NCI-H526 (cell line): ENCODE measurements around the gene ZNF512B.
"Not testable (repeated sequence)": the region's sequence is repeated elsewhere in the genome, so short reads cannot be mapped to it uniquely, and the experiment has no call there.

Experiments
- DNase-seq, 2 experiments: peaks; one replicate each; lab custom pipeline; 2025; lab: John Stamatoyannopoulos, UW

ZNF512B gene

DNA sequence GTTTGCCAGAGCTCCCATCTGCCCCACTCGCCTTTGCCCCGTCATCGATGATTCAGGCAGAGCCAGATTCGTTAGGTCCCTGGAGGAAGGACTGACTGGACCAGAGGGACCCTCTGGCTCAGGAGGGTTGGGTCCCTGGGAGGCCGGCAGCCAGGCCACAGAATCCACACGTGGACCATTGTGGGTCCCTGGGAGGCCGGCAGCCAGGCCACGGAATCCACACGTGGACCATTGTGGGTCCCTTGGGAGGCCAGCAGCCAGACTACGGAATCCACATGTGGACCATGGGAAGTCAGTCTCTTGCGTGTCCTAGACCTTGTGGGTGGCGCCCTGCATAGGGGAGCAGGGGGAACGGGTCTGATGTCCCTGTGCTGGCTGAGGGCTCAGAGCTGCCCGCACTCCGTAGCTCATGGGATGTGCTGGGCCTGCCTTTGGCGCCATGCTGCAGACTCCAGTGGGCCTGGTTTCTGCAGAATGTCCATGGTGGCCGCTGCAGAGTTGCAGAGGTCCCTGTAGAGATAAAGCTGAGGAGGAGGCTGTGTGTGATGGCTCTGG lies 37.0 kb downstream of the ZNF512B start:
- no peak for DNase-seq

DNA sequence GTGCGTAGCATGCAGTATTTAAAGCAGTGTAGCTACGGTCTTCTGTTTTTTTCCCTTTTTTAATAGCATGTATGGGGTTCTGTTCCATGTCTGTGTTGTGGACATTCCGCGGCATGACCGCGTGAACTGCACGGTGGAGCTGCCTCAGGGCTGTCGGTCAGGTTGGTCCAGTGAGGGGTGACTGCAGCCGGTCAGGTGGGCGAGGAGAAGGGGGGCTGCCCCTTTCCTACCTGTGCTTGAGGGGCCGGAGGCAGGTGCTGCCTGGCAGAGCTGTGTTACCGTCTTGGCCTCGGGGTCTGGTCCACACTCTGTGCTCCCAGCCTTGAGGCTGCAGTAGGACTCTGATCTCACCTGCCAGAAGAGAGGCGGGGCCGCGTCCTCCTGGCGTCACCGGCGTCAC lies 38.0 kb downstream of the ZNF512B start:
- no peak for DNase-seq

DNA sequence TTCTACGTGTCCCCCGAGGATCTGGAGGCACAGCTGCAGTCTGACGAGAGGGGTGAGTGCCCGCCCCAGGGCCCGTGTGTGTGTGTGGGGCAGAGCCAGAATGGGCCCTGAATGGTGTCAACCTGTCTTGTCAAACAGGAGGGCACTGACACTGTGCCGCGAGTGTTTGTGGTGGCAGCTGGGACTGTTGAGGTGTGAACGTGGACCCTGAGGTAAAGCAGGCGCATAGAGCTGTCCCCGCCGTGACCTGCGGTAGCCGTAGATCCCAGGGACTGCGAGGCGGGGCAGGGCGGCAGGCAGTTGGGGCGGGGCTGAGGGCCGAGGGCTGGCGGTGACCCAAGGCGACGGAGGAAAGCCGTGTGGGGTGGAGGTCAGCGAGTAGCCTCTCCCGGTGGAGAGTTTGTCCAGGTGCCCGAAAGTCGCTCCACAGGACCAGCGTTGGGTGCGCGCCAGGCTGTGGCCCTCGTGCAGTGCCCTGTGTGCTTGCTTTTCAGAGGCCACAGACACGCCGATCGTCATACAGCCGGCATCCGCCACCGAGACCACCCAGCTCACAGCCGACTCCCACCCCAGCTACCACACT lies 38.7 kb downstream of the ZNF512B start:
- no peak for DNase-seq

DNA sequence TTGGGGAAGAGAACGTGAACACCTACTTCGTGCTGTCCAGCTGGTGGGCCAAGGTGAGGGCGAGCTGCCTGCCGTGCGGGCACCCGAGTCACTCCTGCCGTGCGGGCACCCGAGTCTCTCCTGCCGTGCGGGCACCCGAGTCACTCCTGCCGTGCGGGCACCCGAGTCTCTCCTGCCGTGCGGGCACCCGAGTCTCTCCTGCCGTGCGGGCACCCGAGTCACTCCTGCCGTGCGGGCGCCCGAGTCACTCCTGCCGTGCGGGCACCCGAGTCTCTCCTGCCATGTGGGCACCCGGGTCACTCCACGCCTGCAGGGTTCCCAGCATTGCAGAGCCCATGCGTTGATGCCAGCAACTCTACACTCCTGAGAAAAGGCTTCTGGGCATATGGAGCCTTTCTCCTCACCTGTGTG lies 40.3 kb downstream of the ZNF512B start:
- DNase-seq: not testable (repeated sequence)

DNA sequence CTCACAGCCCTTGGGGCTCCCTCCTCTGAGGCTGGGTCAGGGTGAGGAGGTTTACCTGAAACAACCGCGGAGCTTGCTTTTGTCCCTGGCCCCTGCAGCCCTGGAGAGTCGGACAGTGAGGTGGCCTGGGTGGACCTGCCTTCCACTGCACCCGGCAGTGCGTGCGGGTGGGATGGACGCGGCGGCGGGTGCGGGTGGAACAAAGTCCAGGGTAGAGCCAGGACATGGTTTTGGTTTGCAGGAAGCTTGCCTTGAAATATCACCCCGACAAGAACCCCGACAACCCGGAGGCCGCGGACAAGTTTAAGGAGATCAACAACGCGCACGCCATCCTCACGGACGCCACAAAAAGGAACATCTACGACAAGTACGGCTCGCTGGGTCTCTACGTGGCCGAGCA lies 40.7 kb downstream of the ZNF512B start:
- no peak for DNase-seq

DNA sequence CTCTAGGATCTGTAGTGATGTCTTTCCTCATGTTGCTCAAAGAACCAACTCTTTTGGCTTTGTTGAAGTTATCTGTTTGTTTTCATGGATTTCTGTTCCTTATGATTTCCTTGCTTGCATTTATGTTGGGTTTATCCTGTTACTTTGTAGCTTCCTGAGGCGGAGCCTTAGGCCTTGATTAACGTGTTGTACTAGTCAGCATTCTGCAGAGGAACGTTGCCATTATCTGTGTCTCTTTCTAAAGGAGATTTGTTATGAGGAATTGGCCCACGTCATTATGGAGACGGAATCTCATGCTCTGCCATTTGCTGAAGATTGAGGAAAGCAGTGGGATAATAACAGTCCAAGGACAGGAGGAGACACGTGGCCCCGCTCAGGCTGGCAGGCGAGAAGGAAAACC lies 43.4 kb downstream of the ZNF512B start:
- no peak for DNase-seq

DNA sequence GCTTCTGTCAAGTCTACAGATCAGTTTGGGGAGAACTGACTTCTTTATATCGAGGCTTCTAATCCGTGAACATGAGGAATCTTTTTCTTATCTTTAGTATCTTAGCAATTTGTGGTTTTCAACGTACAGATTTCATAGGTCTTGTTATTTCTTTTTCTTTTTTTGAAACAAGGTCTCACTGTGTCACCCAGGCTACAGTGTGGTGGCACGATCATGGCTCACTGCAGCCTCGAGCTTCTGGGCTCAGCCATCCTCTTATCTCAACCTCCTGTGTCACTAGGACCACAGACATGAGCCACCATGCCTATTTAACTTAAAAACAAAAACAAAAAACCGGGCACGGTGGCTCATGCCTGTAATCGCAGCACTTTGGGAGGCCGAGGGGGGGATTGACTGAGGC lies 45.5 kb downstream of the ZNF512B start:
- DNase-seq: no peak

DNA sequence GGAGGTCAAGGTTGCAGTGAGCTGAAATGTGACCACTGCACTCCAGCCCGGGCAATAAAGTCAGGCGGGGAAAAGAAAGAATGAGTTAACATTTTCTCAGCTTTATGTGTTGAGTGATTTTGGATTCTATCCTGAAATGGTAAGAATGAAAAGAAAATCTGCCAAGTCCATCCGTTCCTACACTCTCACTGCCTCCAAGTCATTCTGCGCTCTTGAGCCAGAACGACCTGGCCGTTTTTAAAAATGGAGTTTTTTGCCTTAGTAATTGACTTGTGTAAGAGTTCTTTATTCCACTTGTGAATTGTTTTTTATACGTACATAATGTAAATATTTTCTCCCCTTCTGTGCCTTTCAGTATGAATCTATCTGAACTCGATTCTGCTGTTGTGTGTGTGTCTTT lies 46.1 kb downstream of the ZNF512B start:
- no peak for DNase-seq

DNA sequence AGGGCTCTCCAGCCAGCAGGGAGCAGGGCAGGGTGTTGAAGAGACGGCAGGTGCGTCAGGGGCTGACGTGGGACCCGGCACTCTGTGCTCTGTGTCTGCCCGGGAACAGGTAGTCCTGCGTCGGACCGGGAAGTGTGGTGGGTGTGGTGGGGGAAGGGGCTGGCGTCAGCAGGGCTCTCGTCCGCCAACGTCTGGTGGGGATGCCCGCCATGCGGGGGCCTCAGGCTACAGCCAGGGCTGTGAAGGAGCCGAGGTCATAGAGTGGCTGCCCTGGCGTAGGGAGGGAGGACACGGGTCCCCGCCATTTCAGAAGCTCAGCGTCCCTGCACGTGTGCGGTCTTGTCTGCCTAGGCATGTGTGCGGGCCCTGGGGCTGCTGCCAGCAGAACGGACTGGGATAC lies 49.5 kb downstream of the ZNF512B start:
- no peak for DNase-seq

DNA sequence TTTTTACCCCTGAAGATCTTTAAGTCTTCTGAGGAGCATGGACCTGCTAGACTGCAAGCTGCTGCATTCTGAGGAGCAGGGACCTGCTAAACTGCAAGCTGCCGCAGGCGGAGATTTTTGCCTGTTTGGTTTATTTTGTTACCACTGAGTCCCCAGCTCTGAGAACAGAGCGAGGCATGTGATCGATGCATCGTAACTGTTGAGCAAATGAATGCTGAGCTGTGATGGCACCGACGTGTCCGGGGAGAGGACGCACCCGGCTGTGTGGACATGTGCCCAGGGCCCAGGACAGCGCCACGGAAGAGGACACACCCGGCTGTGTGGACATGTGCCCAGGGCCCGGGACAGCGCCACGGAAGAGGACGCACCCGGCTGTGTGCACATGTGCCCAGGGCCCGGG lies 50.6 kb downstream of the ZNF512B start:
- no peak for DNase-seq

DNA sequence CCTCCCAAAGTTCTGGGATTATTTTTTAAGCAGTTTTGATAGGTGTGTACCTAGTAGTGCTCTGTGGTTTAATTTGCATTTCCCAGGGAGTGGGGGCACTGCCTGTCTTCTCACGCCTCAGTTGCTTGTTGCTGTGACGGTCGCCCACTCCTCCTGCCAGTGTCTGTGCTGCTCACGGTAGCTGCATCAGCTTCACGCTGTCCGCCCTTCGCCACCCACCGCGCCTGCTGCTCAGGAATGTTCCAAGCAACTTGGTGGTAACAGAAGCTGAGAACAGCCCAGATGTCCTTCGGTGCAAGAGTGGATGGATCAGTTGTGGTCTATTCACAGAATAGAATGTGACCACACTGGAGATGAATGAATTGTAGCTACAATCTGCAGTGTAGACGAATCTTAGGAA lies 51.9 kb downstream of the ZNF512B start:
- DNase-seq: no peak

DNA sequence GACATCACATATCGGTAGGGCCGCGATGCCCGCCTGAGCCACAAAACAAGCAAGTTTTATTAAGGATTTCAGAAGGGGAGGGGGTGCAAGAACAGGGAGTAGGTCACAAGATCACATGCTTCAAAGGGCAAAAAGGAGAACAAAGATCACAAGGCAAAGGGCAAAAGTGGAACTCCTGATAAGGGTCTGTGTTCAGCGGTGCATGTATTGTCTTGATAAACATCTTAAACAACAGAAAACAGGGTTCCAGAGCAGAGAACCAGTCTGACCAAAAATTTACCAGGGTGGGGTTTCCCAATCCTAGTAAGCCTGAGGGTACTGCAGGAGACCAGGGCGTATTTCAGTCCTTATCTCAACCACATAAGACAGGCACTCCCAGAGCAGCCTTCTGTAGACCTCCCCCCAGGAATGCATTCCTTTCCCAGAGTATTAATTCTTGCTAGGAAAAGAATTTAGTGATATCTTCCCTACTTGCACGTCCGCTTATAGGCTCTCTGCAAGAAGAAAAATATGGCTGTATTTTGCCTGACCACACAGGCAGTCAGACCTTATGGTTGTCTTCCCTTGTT lies 53.3 kb downstream of the ZNF512B start:
- DNase-seq: not testable (repeated sequence)

DNA sequence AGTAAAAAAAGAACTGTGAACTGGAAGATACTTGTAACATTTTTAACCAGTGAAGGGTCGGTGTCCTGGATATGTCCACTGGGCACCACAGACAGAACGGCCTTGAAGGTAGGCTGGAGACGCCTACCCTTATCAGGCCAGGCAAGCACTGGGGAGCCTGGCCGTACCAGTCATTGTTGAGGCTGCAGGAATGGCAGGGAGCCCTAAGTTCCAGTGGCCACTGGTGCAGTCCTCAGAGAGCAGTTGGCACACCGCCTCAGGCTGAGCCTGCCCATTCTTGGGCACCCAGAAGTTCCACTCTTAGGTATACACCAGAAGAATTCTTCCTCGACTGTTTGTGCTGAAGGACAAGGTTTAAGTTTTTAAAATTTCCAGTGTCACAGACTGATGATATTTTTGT lies 54.3 kb downstream of the ZNF512B start:
- DNase-seq: no peak

DNA sequence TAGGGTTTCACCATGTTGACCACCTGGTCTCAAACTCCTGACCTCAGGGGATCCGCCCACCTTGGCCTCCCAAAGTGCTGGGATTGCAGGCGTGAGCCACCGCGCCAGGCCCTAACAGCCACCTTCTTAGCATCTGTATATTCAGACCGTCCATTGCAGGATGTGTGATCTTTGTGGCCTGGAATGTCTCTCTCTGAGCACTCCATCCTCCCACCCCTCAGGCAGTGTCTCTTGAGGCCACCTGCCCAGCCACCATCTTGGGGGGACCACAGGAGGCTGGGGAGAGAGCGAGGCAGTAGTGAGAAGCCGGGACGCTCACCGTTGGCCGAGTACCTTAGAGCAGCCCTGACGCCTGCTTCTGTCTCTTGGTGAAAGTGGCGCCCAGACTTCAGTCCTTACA lies 56.0 kb downstream of the ZNF512B start:
- DNase-seq: no peak

DNA sequence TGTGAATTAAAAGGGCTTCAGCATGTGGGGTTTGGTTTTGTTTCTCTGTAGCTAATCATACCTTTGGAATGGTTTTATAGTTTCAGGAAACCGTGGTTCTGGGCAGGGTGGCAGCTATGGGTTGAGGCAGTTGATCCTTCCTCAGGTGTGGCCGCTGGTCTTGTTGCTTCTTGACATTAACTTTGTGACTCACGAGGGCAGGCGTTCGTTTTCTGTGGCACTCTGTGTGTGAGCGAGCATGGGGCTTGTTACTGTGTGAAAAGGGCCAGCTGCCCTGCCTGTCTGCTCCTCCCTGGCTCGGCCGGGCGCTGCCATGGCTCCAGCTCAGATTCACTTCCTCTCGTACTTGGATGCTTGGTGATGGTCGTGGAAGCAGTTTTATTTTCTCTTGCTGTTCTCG lies 58.6 kb downstream of the ZNF512B start:
- no peak for DNase-seq

DNA sequence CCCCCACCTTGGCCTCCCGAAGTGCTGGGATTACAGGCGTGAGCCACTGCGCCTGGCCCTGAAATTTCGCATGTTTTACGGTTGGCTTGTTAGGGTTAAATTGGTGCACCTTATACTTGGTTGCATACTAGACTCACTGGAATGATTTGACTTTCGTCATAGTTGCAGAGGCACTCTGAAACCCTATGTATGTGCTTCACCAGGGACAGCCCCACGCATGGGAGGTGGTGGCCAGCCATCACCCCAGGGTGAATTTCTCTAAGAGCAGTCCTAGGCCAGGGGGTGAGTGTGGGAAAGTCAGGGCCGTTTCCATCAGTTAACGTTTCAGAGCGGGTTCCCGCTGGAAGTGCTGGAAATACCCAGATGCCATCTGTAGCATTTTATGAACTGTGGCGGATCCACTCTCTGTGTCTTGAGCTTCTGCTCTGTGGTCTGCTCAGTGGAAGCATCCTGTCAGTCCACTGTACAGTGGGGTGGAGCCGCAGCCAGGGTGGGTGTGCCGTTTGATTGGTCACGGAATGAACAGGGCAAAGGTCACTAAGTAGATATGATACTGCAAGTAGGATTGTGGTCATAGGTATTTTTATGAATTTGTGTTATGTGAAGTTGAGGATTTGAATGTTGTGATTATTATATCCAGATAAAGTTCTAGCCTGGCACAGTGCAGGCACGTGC lies 61.6 kb downstream of the ZNF512B start:
- DNase-seq: no peak
